ENCODE measurements around the gene RNF39. TPM values are rescaled to one million over a fixed set of nuclear protein-coding genes. Genes with fewer than 3 reads are reported as not detected.
A peak's percentile ranks its signal among the peaks of the same experiment; 100 is the strongest.

Gene RNF39
- total and polyA plus RNA-seq, 2 donors (not counting 3 experiments of a cell fraction or from before 2014, with no cell fraction given): not detected

GRCh38 chr6:30091577-30092381, 16.2 kb upstream of the RNF39 start:
- dilution Hi-C loops (cut with MboI; ENCODE audit: extremely low pct_ligation_motif_present, low sequenced_read_pairs) (no loop called here), intact Hi-C loops (cut with micrococcal nuclease) (no loop called here)
- BruUV-seq (replicated peaks): no TSS peak
- Histone ChIP-seq H3K4me3 (replicated peaks in 1 of 3; ENCODE audit: insufficient read depth in 1 of 3, low read depth in 1 of 3, low read length in 3 of 3) (no peak overlapping the region), H3K9ac (replicated peaks; ENCODE audit: extremely low read depth, insufficient read depth, low read length) (no peak overlapping the region), H3K9me1 (replicated peaks; ENCODE audit: control insufficient read depth, extremely low read depth, insufficient read depth, low read length) (no peaks in the 10 kb centered on the region), H3K27ac (ENCODE audit: insufficient read depth, low read depth, low read length) (no peak overlapping the region), H3K4me2 (ENCODE audit: insufficient read depth, low read length) (no peak overlapping the region), H3K9me3 (replicated peaks; ENCODE audit: control insufficient read depth, insufficient read depth, low read length) (no peaks in the 10 kb centered on the region), H2AFZ (ENCODE audit: low read depth, low read length) (no peak overlapping the region), H3K79me2 (ENCODE audit: control insufficient read depth, insufficient read depth, low read length) (no peaks in the 10 kb centered on the region), H3K36me3 (ENCODE audit: control insufficient read depth in 2 of 2, extremely low read depth in 1 of 2, insufficient read depth in 2 of 2, low read length in 2 of 2) (no peaks in the 10 kb centered on the region), H3K27me3 (ENCODE audit: control insufficient read depth in 2 of 2, insufficient read depth in 2 of 2, low read length in 2 of 2) (peaks cover 16 to 37% of the 10 kb centered on the region in 2 experiments), H3K4me1 (ENCODE audit: control insufficient read depth, extremely low read depth, insufficient read depth, low read length) (no peaks in the 10 kb centered on the region), H4K20me1 (replicated peaks; ENCODE audit: control insufficient read depth, extremely low read depth, insufficient read depth, low read length) (no peaks in the 10 kb centered on the region)
- no peak for DNase-seq (ENCODE audit: low read depth, low spot score)
- FAIRE-seq: no peak
- TF ChIP-seq GATA2 (IDR thresholded peaks at IDR 0.05; ENCODE audit: insufficient read depth, insufficient read length, low read depth, low read length) (no peak), FOS (IDR thresholded peaks at IDR 0.05; ENCODE audit: borderline replicate concordance, insufficient read depth, low read length) (peak; percentile 21)
- POLR2A ChIA-PET: no interaction called here
- CTCF ChIA-PET: interaction anchor here (1.0 to 3.7 kb wide), 2 partner anchors 10 to 12 kb away, joined by 3 to 18 read pairs; no protein-coding TSS in a partner anchor

GRCh38 chr6:30087876-30088275, 12.3 kb upstream of the RNF39 start:
- intact Hi-C loops (cut with micrococcal nuclease): no loop called here
- DNase-seq (ENCODE audit: low read depth, low spot score): no peak
- Histone ChIP-seq H3K9ac (replicated peaks; ENCODE audit: extremely low read depth, insufficient read depth, low read length) (no peak overlapping the region), H3K4me1 (ENCODE audit: control insufficient read depth, extremely low read depth, insufficient read depth, low read length) (no peaks in the 10 kb centered on the region), H3K27ac (ENCODE audit: insufficient read depth, low read depth, low read length) (no peak overlapping the region), H4K20me1 (replicated peaks; ENCODE audit: control insufficient read depth, extremely low read depth, insufficient read depth, low read length) (no peaks in the 10 kb centered on the region), H3K9me1 (replicated peaks; ENCODE audit: control insufficient read depth, extremely low read depth, insufficient read depth, low read length) (no peaks in the 10 kb centered on the region), H3K27me3 (ENCODE audit: control insufficient read depth in 2 of 2, insufficient read depth in 2 of 2, low read length in 2 of 2) (peaks cover 13 to 28% of the 10 kb centered on the region in 2 experiments), H3K36me3 (ENCODE audit: control insufficient read depth in 2 of 2, extremely low read depth in 1 of 2, insufficient read depth in 2 of 2, low read length in 2 of 2) (no peaks in the 10 kb centered on the region), H3K4me2 (ENCODE audit: insufficient read depth, low read length) (no peak overlapping the region), H3K4me3 (replicated peaks in 1 of 3; ENCODE audit: insufficient read depth in 1 of 3, low read depth in 1 of 3, low read length in 3 of 3) (no peak overlapping the region), H3K9me3 (replicated peaks; ENCODE audit: control insufficient read depth, insufficient read depth, low read length) (no peaks in the 10 kb centered on the region), H2AFZ (ENCODE audit: low read depth, low read length) (no peak overlapping the region), H3K79me2 (ENCODE audit: control insufficient read depth, insufficient read depth, low read length) (no peaks in the 10 kb centered on the region)
- dilution Hi-C loops (cut with MboI; ENCODE audit: extremely low pct_ligation_motif_present, low sequenced_read_pairs): no loop called here
- BruUV-seq (replicated peaks): no TSS peak
- no peak for TF ChIP-seq FOS (IDR thresholded peaks at IDR 0.05; ENCODE audit: borderline replicate concordance, insufficient read depth, low read length)
- TF ChIP-seq MYC (IDR thresholded peaks at IDR 0.05; ENCODE audit: low read depth, low read length): no peak
- TF ChIP-seq GATA2 (IDR thresholded peaks at IDR 0.05; ENCODE audit: insufficient read depth, insufficient read length, low read depth, low read length): no peak
- no peak for TF ChIP-seq EZH2 (IDR thresholded peaks at IDR 0.05; ENCODE audit: borderline replicate concordance, low read depth, low read length, severe bottlenecking)
- no peak for TF ChIP-seq JUN (IDR thresholded peaks at IDR 0.05; ENCODE audit: borderline replicate concordance, insufficient read depth, insufficient read length, low read depth)
- TF ChIP-seq POLR2A (IDR thresholded peaks at IDR 0.05; ENCODE audit: low read depth, low read length): no peak
- TF ChIP-seq POLR2AphosphoS5 (IDR thresholded peaks at IDR 0.05; ENCODE audit: insufficient read depth, low read depth, low read length): no peak
- no peak for TF ChIP-seq MAX (IDR thresholded peaks at IDR 0.05; ENCODE audit: insufficient read depth, insufficient read length)
- no peak for TF ChIP-seq CTCF (IDR thresholded peaks at IDR 0.05; ENCODE audit: extremely low read depth in 1 of 2, insufficient read depth in 1 of 2, low read depth in 1 of 2, low read length in 2 of 2)
- POLR2A ChIA-PET: no interaction called here
- no peak for FAIRE-seq
- CTCF ChIA-PET: interaction anchor here (1.2 to 2.2 kb wide), 4 partner anchors 16 to 239 kb away, joined by 3 to 15 read pairs (median 4); no protein-coding TSS in a partner anchor
